ENCODE measurements around the gene DNAI2. TPM values are rescaled to one million over a fixed set of nuclear protein-coding genes. Genes with fewer than 3 reads are reported as not detected.

The DNAI2 gene
- total and polyA plus RNA-seq, 9 of the 15 experiments (the other 6 are each of a cell fraction or from before 2014, with no cell fraction given), result not detected

DNA sequence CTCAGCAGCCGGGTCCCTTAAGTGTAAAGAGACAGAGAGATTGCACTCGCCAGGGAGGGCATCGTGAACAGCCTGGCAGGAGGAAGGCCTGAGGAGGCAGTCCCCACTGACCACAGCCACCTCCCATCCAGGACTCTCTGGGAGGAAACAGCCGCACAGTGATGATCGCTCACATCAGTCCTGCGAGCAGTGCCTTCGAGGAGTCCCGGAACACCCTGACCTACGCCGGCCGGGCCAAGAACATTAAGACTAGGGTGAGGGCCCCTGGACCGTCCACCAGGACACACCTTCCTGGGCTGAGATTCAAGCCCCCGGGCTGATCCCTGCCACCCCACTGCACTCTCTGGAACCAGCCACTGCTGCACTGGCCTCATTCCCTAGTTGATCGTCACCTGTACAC, 73.6 kb downstream of the DNAI2 start (continued):
- TF ChIP-seq RERE (CRISPR knock-in tag; IDR thresholded peaks at IDR 0.05; ENCODE audit: borderline replicate concordance) (no peak), EP400 (IDR thresholded peaks at IDR 0.05) (no peak), ZNF518B (CRISPR knock-in tag; IDR thresholded peaks at IDR 0.05) (no peak), NONO (IDR thresholded peaks at IDR 0.05; ENCODE audit: low read depth in 2 of 2, low read length in 1 of 2) (no peak), ZNF707 (CRISPR knock-in tag; conservative IDR thresholded peaks at IDR 0.05) (no peak), VEZF1 (CRISPR knock-in tag; IDR thresholded peaks at IDR 0.05) (no peak), CREBBP (IDR thresholded peaks at IDR 0.05; ENCODE audit: low read depth, low read length) (no peak), FOXK2 (conservative IDR thresholded peaks at IDR 0.05 in 1 of 2, IDR thresholded peaks at IDR 0.05 in 1 of 2; ENCODE audit: low read depth in 2 of 2) (no peak)
- TF ChIP-seq, protein P1, sequence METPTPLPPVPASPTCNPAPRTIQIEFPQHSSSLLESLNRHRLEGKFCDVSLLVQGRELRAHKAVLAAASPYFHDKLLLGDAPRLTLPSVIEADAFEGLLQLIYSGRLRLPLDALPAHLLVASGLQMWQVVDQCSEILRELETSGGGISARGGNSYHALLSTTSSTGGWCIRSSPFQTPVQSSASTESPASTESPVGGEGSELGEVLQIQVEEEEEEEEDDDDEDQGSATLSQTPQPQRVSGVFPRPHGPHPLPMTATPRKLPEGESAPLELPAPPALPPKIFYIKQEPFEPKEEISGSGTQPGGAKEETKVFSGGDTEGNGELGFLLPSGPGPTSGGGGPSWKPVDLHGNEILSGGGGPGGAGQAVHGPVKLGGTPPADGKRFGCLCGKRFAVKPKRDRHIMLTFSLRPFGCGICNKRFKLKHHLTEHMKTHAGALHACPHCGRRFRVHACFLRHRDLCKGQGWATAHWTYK (CRISPR knock-in tag; IDR thresholded peaks at IDR 0.05), result no peak
- TF ChIP-seq, protein P2, sequence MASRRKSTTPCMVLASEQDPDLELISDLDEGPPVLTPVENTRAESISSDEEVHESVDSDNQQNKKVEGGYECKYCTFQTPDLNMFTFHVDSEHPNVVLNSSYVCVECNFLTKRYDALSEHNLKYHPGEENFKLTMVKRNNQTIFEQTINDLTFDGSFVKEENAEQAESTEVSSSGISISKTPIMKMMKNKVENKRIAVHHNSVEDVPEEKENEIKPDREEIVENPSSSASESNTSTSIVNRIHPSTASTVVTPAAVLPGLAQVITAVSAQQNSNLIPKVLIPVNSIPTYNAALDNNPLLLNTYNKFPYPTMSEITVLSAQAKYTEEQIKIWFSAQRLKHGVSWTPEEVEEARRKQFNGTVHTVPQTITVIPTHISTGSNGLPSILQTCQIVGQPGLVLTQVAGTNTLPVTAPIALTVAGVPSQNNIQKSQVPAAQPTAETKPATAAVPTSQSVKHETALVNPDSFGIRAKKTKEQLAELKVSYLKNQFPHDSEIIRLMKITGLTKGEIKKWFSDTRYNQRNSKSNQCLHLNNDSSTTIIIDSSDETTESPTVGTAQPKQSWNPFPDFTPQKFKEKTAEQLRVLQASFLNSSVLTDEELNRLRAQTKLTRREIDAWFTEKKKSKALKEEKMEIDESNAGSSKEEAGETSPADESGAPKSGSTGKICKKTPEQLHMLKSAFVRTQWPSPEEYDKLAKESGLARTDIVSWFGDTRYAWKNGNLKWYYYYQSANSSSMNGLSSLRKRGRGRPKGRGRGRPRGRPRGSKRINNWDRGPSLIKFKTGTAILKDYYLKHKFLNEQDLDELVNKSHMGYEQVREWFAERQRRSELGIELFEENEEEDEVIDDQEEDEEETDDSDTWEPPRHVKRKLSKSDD (conservative IDR thresholded peaks at IDR 0.05; ENCODE audit: low read length), result no peak

All from K562 (cell line).